Non-pigmented ciliary epithelial cell (primary cell): ENCODE data around the gene KTN1.

Source experiments
- DNase-seq: peaks from one replicate; pipeline ENCODE4 v3.0.0-alpha.2; 2010; ENCODE audit warnings: low read depth

The KTN1 gene

GRCh38 chr14:55711175-55711811 is 131.3 kb downstream of the KTN1 start:
- peak; percentile 31 for DNase-seq

DNA sequence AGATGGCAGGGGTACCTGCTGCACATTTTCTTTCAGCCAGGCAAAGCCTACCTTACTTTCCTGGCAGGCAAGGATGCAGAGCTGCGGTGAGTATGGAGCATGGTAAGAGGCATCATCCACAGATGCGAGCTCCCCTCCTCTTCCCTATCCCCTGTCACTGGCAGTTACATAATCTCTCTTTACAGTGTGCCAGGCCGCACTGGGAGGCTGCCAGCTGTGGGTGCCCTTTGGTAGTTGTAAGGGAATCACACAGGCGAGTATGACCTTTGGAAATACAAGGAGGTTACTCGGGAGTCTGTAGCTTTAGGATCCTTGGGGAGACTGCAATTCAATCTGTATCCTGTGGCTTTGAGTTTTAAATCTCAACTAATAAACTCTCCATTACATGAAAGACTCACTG is 132.5 kb downstream of the KTN1 start:
- no peak for DNase-seq

DNA sequence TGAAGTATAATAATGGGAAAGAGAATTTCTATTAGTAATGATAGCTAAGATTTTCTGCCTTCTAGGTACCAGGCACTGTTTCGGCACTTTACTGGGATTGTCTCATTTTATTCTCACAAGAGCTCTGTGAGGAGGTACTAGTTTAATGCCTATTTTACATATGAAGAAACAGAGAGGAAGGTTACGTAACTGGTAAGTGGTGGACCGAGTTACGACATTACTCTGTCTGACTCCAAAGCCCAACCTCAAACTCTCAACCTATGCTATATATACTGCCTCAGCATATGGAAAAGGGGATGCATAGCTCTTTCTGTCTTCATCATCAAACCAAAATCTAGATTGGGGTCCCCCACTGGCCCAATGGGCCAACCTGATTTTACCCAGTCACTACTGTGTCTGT is 133.5 kb downstream of the KTN1 start:
- DNase-seq = no peak

DNA sequence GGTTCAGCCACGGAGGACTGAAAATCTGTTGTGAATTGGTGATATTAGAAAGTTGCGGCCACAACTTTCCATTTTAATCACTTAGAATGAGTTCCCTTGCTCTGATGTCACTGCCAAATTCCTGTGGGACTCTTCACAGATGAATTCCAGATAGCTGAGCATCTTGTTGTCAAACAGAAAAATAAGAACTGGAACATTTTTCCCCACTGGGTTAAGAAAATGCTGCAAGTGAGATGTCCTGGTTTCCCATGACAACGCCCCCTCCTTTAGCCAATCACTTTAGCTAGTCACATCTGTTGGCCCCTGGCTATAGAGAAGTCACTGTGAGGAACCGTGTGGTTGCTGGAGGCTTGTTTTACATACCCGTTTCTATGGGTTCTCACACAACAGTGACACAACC is 135.9 kb downstream of the KTN1 start:
- peak; percentile 77 for DNase-seq

DNA sequence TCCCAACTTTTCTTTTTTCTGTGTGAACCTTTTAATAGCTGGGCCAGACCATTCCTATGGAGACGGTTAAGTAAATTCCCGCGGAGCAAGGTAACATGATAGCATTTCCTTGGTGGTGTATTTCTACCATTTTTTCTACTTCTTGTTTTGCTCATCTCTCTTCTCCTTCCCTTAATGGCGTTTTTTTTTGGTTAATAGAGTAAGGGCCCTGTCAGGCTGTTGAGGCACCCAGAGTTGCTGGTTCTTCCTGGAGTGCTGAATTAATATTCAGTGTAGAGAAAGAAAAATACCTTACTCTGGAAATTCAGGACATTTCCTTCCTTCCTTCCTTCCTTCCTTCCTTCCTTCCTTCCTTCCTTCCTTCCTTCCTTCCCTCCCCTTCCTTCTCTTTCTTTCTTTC is 137.6 kb downstream of the KTN1 start:
- no peak for DNase-seq

DNA sequence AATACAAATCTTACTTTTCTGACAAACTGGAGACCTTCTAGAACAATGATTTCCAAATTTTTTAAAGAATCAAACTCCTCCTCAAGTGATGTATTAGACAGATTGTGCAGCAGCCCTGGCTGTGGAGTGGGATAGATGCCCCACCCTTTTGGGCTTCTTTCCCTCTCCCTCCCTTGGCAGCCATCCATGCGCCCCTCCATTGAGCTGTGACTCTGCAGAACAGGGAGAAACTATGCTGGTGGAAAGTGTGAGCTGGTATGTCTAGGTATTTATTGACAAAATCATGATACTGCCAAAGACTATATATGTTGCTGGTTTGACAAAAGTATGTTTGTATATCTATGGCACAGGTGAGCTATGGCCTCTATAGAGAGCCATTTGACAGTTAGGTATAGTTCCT is 138.5 kb downstream of the KTN1 start:
- no peak for DNase-seq

GRCh38 chr14:55720796-55721195 is 140.8 kb downstream of the KTN1 start:
- DNase-seq = no peak

- peak; percentile 95 for DNase-seq
Observed at GRCh38 chr14:55721353-55721752, 141.3 kb downstream of the KTN1 start.

DNA sequence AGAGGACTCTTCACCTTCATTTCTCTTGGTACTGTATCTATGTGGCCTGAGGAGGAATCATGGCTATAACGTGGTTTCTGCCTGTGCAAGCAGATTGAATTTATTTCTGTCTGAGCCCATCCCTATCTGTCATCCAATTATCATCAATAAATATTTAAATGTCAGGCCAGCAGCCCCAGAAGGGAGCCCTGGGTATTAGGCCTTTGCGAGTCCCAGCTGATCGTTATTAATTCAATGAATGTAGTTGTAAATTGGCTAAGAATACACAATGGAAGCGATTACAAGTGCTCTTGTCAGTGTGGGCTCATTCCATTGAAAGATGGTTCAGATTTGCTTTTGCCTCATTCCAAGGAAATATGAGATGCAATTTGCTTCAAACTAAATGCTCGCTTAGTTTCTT is 142.0 kb downstream of the KTN1 start:
- no peak for DNase-seq

- no peak for DNase-seq
Observed at GRCh38 chr14:55724736-55725135, 144.7 kb downstream of the KTN1 start.

DNA sequence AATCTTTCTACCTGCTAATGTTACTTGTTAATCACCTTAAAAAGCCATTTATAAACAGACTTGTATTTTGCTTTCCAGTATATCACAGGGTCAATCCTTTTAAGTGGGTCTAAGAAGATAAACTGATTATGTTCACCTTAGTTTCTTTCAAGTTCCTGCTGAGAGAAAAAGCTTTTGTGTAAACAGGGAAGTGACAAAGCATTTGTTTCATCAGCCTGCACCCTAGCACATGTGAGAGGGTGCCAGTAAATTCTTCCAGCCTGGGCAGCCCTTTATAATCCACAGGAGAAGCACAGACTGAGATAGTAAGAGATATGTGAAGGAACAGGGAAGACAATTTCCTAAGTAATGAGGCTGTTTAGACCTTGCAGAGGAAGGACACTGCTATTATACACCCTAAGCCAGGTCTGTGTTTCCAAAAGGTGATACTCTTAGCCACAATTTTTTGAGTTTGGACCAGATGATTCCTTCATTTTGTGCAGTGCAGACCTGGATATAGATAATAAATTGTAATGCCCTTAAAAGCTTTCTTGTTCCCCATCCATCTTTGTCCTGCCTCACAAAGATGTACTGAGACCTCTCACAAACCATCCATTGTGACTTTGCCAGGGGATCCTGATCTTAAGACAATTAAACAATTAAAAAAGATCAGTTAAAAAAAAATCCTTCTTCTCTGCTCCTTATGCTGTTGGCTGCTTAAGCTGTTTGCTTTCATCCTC is 150.7 kb downstream of the KTN1 start:
- no peak for DNase-seq

GRCh38 chr14:55731311-55731872 is 151.4 kb downstream of the KTN1 start:
- DNase-seq = no peak

- no peak for DNase-seq
Observed at GRCh38 chr14:55731881-55732498, 152.0 kb downstream of the KTN1 start.

DNA sequence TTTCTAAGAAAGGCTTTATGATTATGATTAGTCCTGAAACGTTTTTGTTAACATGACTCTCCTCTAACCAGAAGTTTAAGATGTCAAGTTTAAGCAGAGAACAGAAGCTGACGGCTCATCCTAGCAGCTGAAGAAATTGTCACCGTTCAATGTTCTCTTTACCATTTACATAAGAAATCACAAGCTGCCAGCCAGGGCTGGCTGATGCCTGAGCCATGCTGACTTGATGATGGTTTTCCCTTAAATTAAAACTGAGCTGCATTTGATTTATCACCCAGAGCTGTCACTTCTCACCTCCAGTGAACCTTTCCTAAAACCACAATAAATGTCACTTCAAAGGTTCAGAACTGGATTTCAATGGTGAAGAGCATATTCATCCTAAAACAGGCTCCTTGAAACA is 153.6 kb downstream of the KTN1 start:
- no peak for DNase-seq
